B cell (primary cell): ENCODE measurements around the gene CPED1. TPM values are rescaled to one million over a fixed set of nuclear protein-coding genes. Genes with fewer than 3 reads are reported as not detected.

Source experiments
- ATAC-seq: fragments of 200-7000 bp; cut with Tn5 transposase; one replicate; pipeline ENCODE4 v1.10.0; 2021; ENCODE audit warnings: low read depth, mild to moderate bottlenecking, moderate number of reproducible peaks, moderate library complexity
- CTCF ChIA-PET: fragments of 350-600 bp; sonication (Branson Sonifier 250); formaldehyde crosslinking; loops from one replicate; lab custom pipeline; 2021; ENCODE audit warnings: antibody characterized with exemption, inconsistent platforms; lab: Charles Lee
- POLR2A ChIA-PET: fragments of 350-600 bp; sonication (Branson Sonifier 250); formaldehyde crosslinking; loops from one replicate; lab custom pipeline; 2021; ENCODE audit warnings: antibody characterized with exemption; lab: Charles Lee
- DNase-seq: peaks from one replicate; pipeline ENCODE4 v3.0.0; 2013
- H2AFZ ChIP-seq: 2 replicates; pipeline ENCODE4 v1.6.1; 2012; ENCODE audit warnings: mild to moderate bottlenecking, low read depth, low read length; ENCODE audit not compliant: insufficient read depth, poor library complexity, severe bottlenecking
- H3K27ac ChIP-seq, 2 donors: 1 replicate in 1 of 2; 2 replicates in 1 of 2; pipeline ENCODE4 v1.5.1; 2012 to 2013; ENCODE audit warnings: low read length in 2 of 2, mild to moderate bottlenecking in 2 of 2, moderate library complexity in 1 of 2
- H3K27me3 ChIP-seq, 4 experiments: fragments of 200-600 bp in 1 of 4; sonication (generic) in 1 of 4; replicated peaks in 1 of 4; 1 replicate in 2 of 4; 2 replicates in 2 of 4; pipeline versions ENCODE4 v1.6.1 to v1.7.0; 2013 to 2016; ENCODE audit warnings: low read length in 3 of 4, mild to moderate bottlenecking in 2 of 4, mixed read lengths in 1 of 4, moderate library complexity in 1 of 4; ENCODE audit not compliant: insufficient read depth in 4 of 4, control insufficient read depth in 3 of 4; ENCODE audit errors: control extremely low read depth in 1 of 4
- H3K36me3 ChIP-seq, 2 experiments: replicated peaks in 1 of 2; 1 replicate in 1 of 2; 2 replicates in 1 of 2; pipeline versions ENCODE4 v1.6.1 to v1.7.1; 2013; ENCODE audit warnings: low read length in 1 of 2; ENCODE audit not compliant: insufficient read depth in 2 of 2, control insufficient read depth in 1 of 2; ENCODE audit errors: control extremely low read depth in 1 of 2, extremely low read depth in 1 of 2
- H3K4me1 ChIP-seq, 2 donors: fragments of 200-600 bp in 1 of 2; sonication (generic) in 1 of 2; 1 replicate in 1 of 2; 2 replicates in 1 of 2; pipeline versions ENCODE4 v1.5.1 to v1.6.1; 2013 to 2017; ENCODE audit warnings: low read length in 2 of 2; ENCODE audit not compliant: control insufficient read depth in 2 of 2, insufficient read depth in 2 of 2
- H3K4me2 ChIP-seq: replicated peaks from 2 replicates; pipeline ENCODE3; 2012; ENCODE audit warnings: mild to moderate bottlenecking, low read depth, low read length; ENCODE audit not compliant: poor library complexity, severe bottlenecking
- H3K4me3 ChIP-seq, 5 experiments: fragments of 200-600 bp in 1 of 5; sonication (generic) in 1 of 5; 1 replicate in 3 of 5; 2 replicates in 2 of 5; pipeline versions ENCODE4 v1.5.1 to v1.7.0; 2011 to 2016; ENCODE audit warnings: low read length in 4 of 5, mild to moderate bottlenecking in 4 of 5, low read depth in 2 of 5, control low read depth in 1 of 5, moderate library complexity in 1 of 5; ENCODE audit not compliant: insufficient read depth in 1 of 5; ENCODE audit errors: control extremely low read depth in 1 of 5, extremely low read depth in 1 of 5
- H3K79me2 ChIP-seq: fragments of 200-600 bp; sonication (generic); one replicate; pipeline ENCODE4 v1.6.0; 2016; ENCODE audit warnings: low read length; ENCODE audit not compliant: control insufficient read depth, insufficient read depth
- H3K9ac ChIP-seq: fragments of 200-600 bp; sonication (generic); 2 replicates; pipeline ENCODE4 v1.6.1; 2017; ENCODE audit warnings: mild to moderate bottlenecking, low read length, moderate library complexity
- H3K9me3 ChIP-seq, 3 donors: one replicate each; pipeline versions ENCODE4 v1.6.1 to v1.7.1; 2013; ENCODE audit warnings: low read length in 2 of 3; ENCODE audit not compliant: control insufficient read depth in 2 of 3, insufficient read depth in 1 of 3; ENCODE audit errors: control extremely low read depth in 1 of 3
- H4K20me1 ChIP-seq: 2 replicates; pipeline ENCODE4 v1.6.0; 2012; ENCODE audit warnings: mild to moderate bottlenecking, low read length; ENCODE audit not compliant: insufficient read depth, control insufficient read depth, poor library complexity, severe bottlenecking
- H3K27ac Mint-ChIP-seq: one replicate; pipeline ENCODE4 v1.8.0; 2021; ENCODE audit warnings: mixed read lengths
- H3K27me3 Mint-ChIP-seq: one replicate; pipeline ENCODE4 v1.8.0; 2021; ENCODE audit warnings: mixed read lengths
- H3K4me1 Mint-ChIP-seq: one replicate; pipeline ENCODE4 v1.8.0; 2021; ENCODE audit warnings: mixed read lengths
- H3K4me3 Mint-ChIP-seq: one replicate; pipeline ENCODE4 v1.8.0; 2021; ENCODE audit warnings: mixed read lengths
- H3K9me3 Mint-ChIP-seq: one replicate; pipeline ENCODE4 v1.8.0; 2022; ENCODE audit warnings: mixed read lengths; ENCODE audit not compliant: insufficient read depth
- CTCF ChIP-seq: fragments of 200-600 bp; IDR thresholded peaks from one replicate; pipeline ENCODE4 v1.8.0; 2022; ENCODE audit warnings: antibody characterized with exemption, mild to moderate bottlenecking
- EZH2 ChIP-seq: IDR thresholded peaks from 2 replicates; pipeline ENCODE4 v1.6.1; 2012; ENCODE audit warnings: borderline replicate concordance, low read depth, mild to moderate bottlenecking, moderate library complexity, low read length; ENCODE audit not compliant: insufficient read depth, poor library complexity, severe bottlenecking
- WGBS: methylation state at CpG from one replicate; pipeline ENCODE4 v1.1.5; 2013; ENCODE audit warnings: missing lambda C conversion rate; ENCODE audit not compliant: insufficient coverage; 5-methylcytosine and 5-hydroxymethylcytosine counted together
- intact Hi-C: fragments of 100-400 bp; cut with micrococcal nuclease; formaldehyde crosslinking; loops from one replicate; pipeline ENCODE4 v1.10.0; 2022
- polyA plus RNA-seq: library from polyadenylated mRNA; depleted of rRNA; stranded (reverse); fragments of >200 nt; gene quantifications from 2 replicates; pipeline ENCODE4 v1.2.3, GENCODE V29; 2012
- total RNA-seq, 2 donors: library from RNA; stranded (reverse); fragments of 120-200 nt in 1 of 2; gene quantifications; 1 replicate in 1 of 2; 2 replicates in 1 of 2; pipeline versions ENCODE4 v1.2.3 to v1.2.4, GENCODE V29; 2013 to 2022

The CPED1 gene
- total and polyA plus RNA-seq, 2 donors (not counting 1 experiment from before 2014, with no cell fraction given): 0.44 to 3.8 TPM

DNA sequence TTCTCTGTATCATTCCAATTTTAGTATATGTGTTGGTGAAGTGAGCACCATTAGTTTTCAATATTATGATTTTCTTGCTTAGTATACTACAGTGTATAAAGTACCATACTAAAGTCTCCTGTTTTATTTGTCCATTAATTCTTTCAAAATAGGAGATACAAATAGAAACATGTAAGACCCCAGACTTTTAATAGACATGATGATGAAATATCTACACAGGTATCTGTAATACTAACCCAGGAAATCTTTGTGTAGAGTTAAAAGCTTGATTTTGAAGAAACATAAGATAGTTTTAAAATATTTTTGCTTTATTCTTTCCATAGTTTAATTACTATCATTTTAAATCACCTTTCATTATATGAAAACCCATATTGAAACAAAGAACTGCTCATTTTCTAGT is 206.5 kb downstream of the CPED1 start:
- H3K4me1 ChIP-seq: peaks cover 6 to 15% of the 10 kb centered on the region in 2 donors
- intact Hi-C loops: no loop called here
- Mint-ChIP-seq H3K4me3 (no peak overlapping the region), H3K9me3 (peaks cover 1% of the 10 kb centered on the region), H3K4me1 (peaks cover 53% of the 10 kb centered on the region), H3K27ac (no peak overlapping the region), H3K27me3 (no peaks in the 10 kb centered on the region)
- no peaks in the 10 kb centered on the region for H4K20me1 ChIP-seq
- H3K36me3 ChIP-seq: no peaks in the 10 kb centered on the region
- no peaks in the 10 kb centered on the region for H3K27me3 ChIP-seq
- ATAC-seq: no peak
- CTCF ChIA-PET: no interaction called here
- POLR2A ChIA-PET: no interaction called here
- H3K4me3 ChIP-seq: no peak overlapping the region
- H2AFZ ChIP-seq: no peak overlapping the region
- DNase-seq: no peak
- TF ChIP-seq CTCF: no peak
- no peak for TF ChIP-seq EZH2
- no peak overlapping the region for H3K9ac ChIP-seq
- H3K9me3 ChIP-seq: peaks cover 0 to 3% (median 0%) of the 10 kb centered on the region in 3 donors
- H3K4me2 ChIP-seq: no peak overlapping the region
- H3K79me2 ChIP-seq: peaks cover 2% of the 10 kb centered on the region
- no peak overlapping the region for H3K27ac ChIP-seq

- ChIA-PET POLR2A (no interaction called here), CTCF (interaction anchor here (0.5 to 0.9 kb wide), 3 partner anchors 12 to 31 kb away, joined by 3 to 5 read pairs (median 4); no protein-coding TSS in a partner anchor)
- no peak overlapping the region for H3K4me3 ChIP-seq
- intact Hi-C loops: no loop called here
- H3K27ac ChIP-seq: no peak overlapping the region
- peaks cover 57% of the 10 kb centered on the region for H3K4me1 Mint-ChIP-seq
- H3K27me3 Mint-ChIP-seq: no peaks in the 10 kb centered on the region
- DNase-seq (no peak), ATAC-seq (no peak)
- 91% methylated on average over 3 of the region's 3 CpGs for WGBS
- no peaks in the 10 kb centered on the region for H4K20me1 ChIP-seq
- peaks cover 2% of the 10 kb centered on the region for H3K79me2 ChIP-seq
- H3K27ac Mint-ChIP-seq: peak overlapping the region; percentile 12
- no peak overlapping the region for H3K9ac ChIP-seq
- H3K9me3 ChIP-seq: no peaks in the 10 kb centered on the region
- no peak overlapping the region for H3K4me3 Mint-ChIP-seq
- peaks cover 15 to 24% of the 10 kb centered on the region in 2 donors for H3K4me1 ChIP-seq
- no peaks in the 10 kb centered on the region for H3K9me3 Mint-ChIP-seq
- no peak overlapping the region for H2AFZ ChIP-seq
- H3K27me3 ChIP-seq: no peaks in the 10 kb centered on the region
- no peaks in the 10 kb centered on the region for H3K36me3 ChIP-seq
- no peak overlapping the region for H3K4me2 ChIP-seq
- no peak for TF ChIP-seq CTCF
- TF ChIP-seq EZH2: no peak
Measured at GRCh38 chr7:121195874-121196273, 207.4 kb downstream of the CPED1 start.
